Measurements from ENCODE around the gene SDE2. TPM values are rescaled to one million over a fixed set of nuclear protein-coding genes. Genes with fewer than 3 reads are reported as not detected.

The SDE2 gene
- total and polyA plus RNA-seq, 9 donors, result 13.1 to 24.4 (median 17.9) TPM

- no peak overlapping the region for H3K27ac ChIP-seq
- H3K4me1 ChIP-seq (ENCODE audit: insufficient read depth), result no peaks in the 10 kb centered on the region
- H3K9me3 ChIP-seq, result no peaks in the 10 kb centered on the region
- DNase-seq, result no peak
- H3K27me3 ChIP-seq, result no peaks in the 10 kb centered on the region
- no peak for TF ChIP-seq POLR2A (IDR thresholded peaks at IDR 0.05)
- TF ChIP-seq, protein P1, sequence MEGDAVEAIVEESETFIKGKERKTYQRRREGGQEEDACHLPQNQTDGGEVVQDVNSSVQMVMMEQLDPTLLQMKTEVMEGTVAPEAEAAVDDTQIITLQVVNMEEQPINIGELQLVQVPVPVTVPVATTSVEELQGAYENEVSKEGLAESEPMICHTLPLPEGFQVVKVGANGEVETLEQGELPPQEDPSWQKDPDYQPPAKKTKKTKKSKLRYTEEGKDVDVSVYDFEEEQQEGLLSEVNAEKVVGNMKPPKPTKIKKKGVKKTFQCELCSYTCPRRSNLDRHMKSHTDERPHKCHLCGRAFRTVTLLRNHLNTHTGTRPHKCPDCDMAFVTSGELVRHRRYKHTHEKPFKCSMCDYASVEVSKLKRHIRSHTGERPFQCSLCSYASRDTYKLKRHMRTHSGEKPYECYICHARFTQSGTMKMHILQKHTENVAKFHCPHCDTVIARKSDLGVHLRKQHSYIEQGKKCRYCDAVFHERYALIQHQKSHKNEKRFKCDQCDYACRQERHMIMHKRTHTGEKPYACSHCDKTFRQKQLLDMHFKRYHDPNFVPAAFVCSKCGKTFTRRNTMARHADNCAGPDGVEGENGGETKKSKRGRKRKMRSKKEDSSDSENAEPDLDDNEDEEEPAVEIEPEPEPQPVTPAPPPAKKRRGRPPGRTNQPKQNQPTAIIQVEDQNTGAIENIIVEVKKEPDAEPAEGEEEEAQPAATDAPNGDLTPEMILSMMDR (IDR thresholded peaks at IDR 0.05), result no peak
- no peak for TF ChIP-seq EP300 (IDR thresholded peaks at IDR 0.05)
- intact Hi-C loops (cut with DNase I), result no loop called here
- H3K4me3 ChIP-seq, result no peak overlapping the region
- 23 to 79% (median 51%) methylated on average over 2 of the region's 2 CpGs for WGBS, 3 donors
- H3K36me3 ChIP-seq, result no peaks in the 10 kb centered on the region
Measured at GRCh38 chr1:226021801-226022200, 22.7 kb upstream of the SDE2 start.

DNA sequence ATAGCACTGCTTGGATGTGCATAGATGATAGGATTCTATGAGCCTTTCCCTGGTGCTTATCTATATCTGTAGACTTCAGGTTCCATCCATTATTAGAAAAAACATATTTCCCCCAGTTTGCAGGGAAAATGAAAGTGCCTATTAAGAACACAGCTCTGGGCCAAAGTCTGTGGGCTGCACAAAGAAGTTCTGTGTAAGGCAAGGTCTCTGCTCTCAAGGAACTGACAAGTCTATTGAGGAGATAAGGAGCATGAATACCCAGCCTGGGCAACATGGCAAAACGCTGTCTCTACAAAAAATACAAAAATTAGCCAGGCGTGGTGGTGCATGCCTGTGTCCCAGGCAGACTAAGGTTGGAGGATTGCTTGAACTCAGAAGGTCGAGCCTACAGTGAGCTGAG lies 22.3 kb upstream of the SDE2 start:
- Histone ChIP-seq H3K36me3 (no peaks in the 10 kb centered on the region), H3K9me3 (no peaks in the 10 kb centered on the region), H3K27me3 (no peaks in the 10 kb centered on the region), H3K4me1 (ENCODE audit: insufficient read depth) (no peaks in the 10 kb centered on the region), H3K27ac (no peak overlapping the region), H3K4me3 (no peak overlapping the region)
- TF ChIP-seq, protein P1 (IDR thresholded peaks at IDR 0.05), result no peak
- TF ChIP-seq EP300 (IDR thresholded peaks at IDR 0.05), result no peak
- TF ChIP-seq POLR2A (IDR thresholded peaks at IDR 0.05), result no peak
- DNase-seq, result no peak
- intact Hi-C loops (cut with DNase I), result no loop called here
- 73 to 79% (median 77%) methylated on average over 3 of the region's 3 CpGs for whole genome bisulfite sequencing, 3 donors

- TF ChIP-seq EP300 (IDR thresholded peaks at IDR 0.05) (no peak), POLR2A (IDR thresholded peaks at IDR 0.05) (no peak)
- TF ChIP-seq, protein P1 (IDR thresholded peaks at IDR 0.05), result no peak
- WGBS, 3 donors, result 94 to 100% (median 96%) methylated on average over 1 of the region's 1 CpG
Measured at GRCh38 chr1:226019572-226019971, 20.4 kb upstream of the SDE2 start.

DNA sequence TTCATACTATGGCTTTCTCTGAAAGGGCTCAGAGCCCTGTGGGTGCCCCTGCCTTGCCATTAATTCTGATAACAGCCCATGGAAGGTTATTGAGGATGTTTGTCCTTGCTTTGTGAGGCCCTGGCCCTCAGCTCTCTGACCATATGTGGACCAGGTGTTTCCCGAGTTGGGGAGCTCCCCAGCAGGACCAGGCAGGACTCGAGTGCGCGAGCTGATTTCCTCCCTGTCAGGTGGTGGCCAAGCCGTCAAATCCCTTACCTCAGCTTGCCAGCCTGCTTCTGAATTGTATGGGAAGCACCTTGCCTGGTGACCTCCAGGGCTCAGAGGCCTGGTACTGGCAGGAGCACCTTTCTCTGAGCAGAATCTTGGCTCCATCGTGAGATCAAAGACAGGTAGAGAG lies 17.9 kb upstream of the SDE2 start:
- intact Hi-C loops (cut with DNase I), result no loop called here
- no peak for DNase-seq
- H3K27ac ChIP-seq, result no peak overlapping the region

More at GRCh38 chr1:226019572-226019971, 20.4 kb upstream of the SDE2 start:
- Histone ChIP-seq H3K4me3 (no peak overlapping the region), H3K27me3 (no peaks in the 10 kb centered on the region), H3K27ac (no peak overlapping the region), H3K4me1 (ENCODE audit: insufficient read depth) (no peaks in the 10 kb centered on the region), H3K36me3 (no peaks in the 10 kb centered on the region), H3K9me3 (no peaks in the 10 kb centered on the region)
- intact Hi-C loops (cut with DNase I), result no loop called here
- DNase-seq, result no peak

More for the DNA sequence above, 17.9 kb upstream of the SDE2 start:
- Histone ChIP-seq H3K4me3 (no peak overlapping the region), H3K36me3 (no peaks in the 10 kb centered on the region), H3K4me1 (ENCODE audit: insufficient read depth) (no peaks in the 10 kb centered on the region), H3K27me3 (no peaks in the 10 kb centered on the region), H3K9me3 (no peaks in the 10 kb centered on the region)
- WGBS, 3 donors, result 33 to 53% (median 52%) methylated on average over 6 of the region's 6 CpGs
- TF ChIP-seq, protein P1 (IDR thresholded peaks at IDR 0.05), result no peak
- TF ChIP-seq POLR2A (IDR thresholded peaks at IDR 0.05), result no peak
- TF ChIP-seq EP300 (IDR thresholded peaks at IDR 0.05), result no peak

Measured in ovary (tissue), 9 donors.